Kidney (tissue), 14 donors: ENCODE measurements around the gene ZSCAN25. TPM values are rescaled to one million over a fixed set of nuclear protein-coding genes. Genes with fewer than 3 reads are reported as not detected.

Experiments
- DNase-seq, 5 donors: peaks; one replicate each; pipeline ENCODE4 v3.0.0-alpha.2; 2013 to 2020
- FAIRE-seq: peaks from 2 replicates; lab custom pipeline; 2012; peaks lifted over from hg19 to GRCh38; lab: Jason Lieb, UNC
- H3K27ac ChIP-seq, 2 donors: one replicate each; pipeline ENCODE4 v1.7.0; 2013; ENCODE audit warnings: low read depth in 2 of 2, low read length in 2 of 2, inconsistent platforms in 1 of 2
- H3K27me3 ChIP-seq: one replicate; pipeline ENCODE4 v1.7.1; 2013; ENCODE audit warnings: low read length, inconsistent platforms; ENCODE audit not compliant: control insufficient read depth, insufficient read depth
- H3K36me3 ChIP-seq, 3 donors: one replicate each; pipeline versions ENCODE4 v1.7.0 to v1.7.1; 2013; ENCODE audit warnings: low read length in 3 of 3, control low read depth in 1 of 3, inconsistent platforms in 1 of 3; ENCODE audit not compliant: insufficient read depth in 3 of 3, control insufficient read depth in 2 of 3
- H3K4me1 ChIP-seq, 3 donors: one replicate each; pipeline versions ENCODE4 v1.7.0 to v1.7.1; 2013; ENCODE audit warnings: low read length in 3 of 3, inconsistent platforms in 1 of 3, low read depth in 1 of 3; ENCODE audit not compliant: control insufficient read depth in 2 of 3, insufficient read depth in 2 of 3
- H3K4me3 ChIP-seq, 3 donors: one replicate each; pipeline versions ENCODE4 v1.7.0 to v1.8.1; 2013; ENCODE audit warnings: low read length in 3 of 3, control low read depth in 1 of 3, inconsistent platforms in 1 of 3
- H3K9ac ChIP-seq, 3 donors: one replicate each; pipeline versions ENCODE4 v1.7.0 to v1.7.1; 2013; ENCODE audit warnings: low read length in 3 of 3, control low read depth in 1 of 3, inconsistent platforms in 1 of 3
- H3K9me3 ChIP-seq, 3 donors: one replicate each; pipeline versions ENCODE4 v1.7.0 to v1.7.1; 2013; ENCODE audit warnings: low read length in 3 of 3, control low read depth in 1 of 3, inconsistent platforms in 1 of 3; ENCODE audit not compliant: control insufficient read depth in 2 of 3, insufficient read depth in 1 of 3
- CTCF ChIP-seq: IDR thresholded peaks from 3 replicates; pipeline ENCODE4 v1.5.1; 2012; ENCODE audit warnings: mild to moderate bottlenecking, moderate library complexity, borderline replicate concordance; ENCODE audit not compliant: insufficient read depth; ENCODE audit errors: extremely low read depth
- intact Hi-C: fragments of 100-400 bp; cut with DNase I; formaldehyde crosslinking; loops from one replicate; pipeline ENCODE4 v1.11.1; 2022
- polyA plus RNA-seq: library from polyadenylated mRNA; stranded (reverse); fragments of 350-450 nt; fragmentation: Illumina TruSeq; extraction: RNeasy Lipid Tissue Mini Kit (QIAGEN cat#74804); gene quantifications from one replicate; pipeline ENCODE4 v1.2.3, GENCODE V29; 2014; ENCODE audit warnings: low read depth, low replicate concordance; ENCODE audit not compliant: insufficient read depth
- total RNA-seq: library from RNA; stranded (reverse); fragmentation: NEBNext Ultra II Directional; extraction: Animal tissue kit (Norgen Biotek cat#: 25700); gene quantifications from one replicate; pipeline ENCODE4 v1.2.1, GENCODE V29; 2021
- donor health status: control.
- donor health status: control.
- donor health status: control.
- donor health status: control.
- donor health status: control.
- donor health status: DM: yes; HTN: yes; CAD: no.
- donor health status: Normal renal cell carcinoma (clear cell type).

ZSCAN25 gene
- total and polyA plus RNA-seq, 2 donors from 2014 or later: 4.7 to 20.4 TPM

GRCh38 chr7:99607548-99607947 lies 9.2 kb upstream of the ZSCAN25 start:
- intact Hi-C loops: no loop called here
- H3K27me3 ChIP-seq: no peaks in the 10 kb centered on the region
- no peaks in the 10 kb centered on the region for H3K4me1 ChIP-seq
- H3K27ac ChIP-seq: no peak overlapping the region
- no peaks in the 10 kb centered on the region for H3K9me3 ChIP-seq
- no peak overlapping the region for H3K9ac ChIP-seq
- FAIRE-seq: no peak
- no peaks in the 10 kb centered on the region for H3K36me3 ChIP-seq
- no peak for DNase-seq
- H3K4me3 ChIP-seq: no peak overlapping the region
- TF ChIP-seq CTCF: no peak

GRCh38 chr7:99614495-99614894 lies 2.3 kb upstream of the ZSCAN25 start:
- Histone ChIP-seq H3K36me3 (peaks cover 0 to 9% (median 7%) of the 10 kb centered on the region in 3 donors), H3K4me3 (no peak overlapping the region)

GRCh38 chr7:99615989-99616358 lies 772 bp upstream of the ZSCAN25 start:
- H3K36me3 ChIP-seq: peaks cover 0 to 24% (median 17%) of the 10 kb centered on the region in 3 donors
- no peak overlapping the region for H3K9ac ChIP-seq
- H3K4me3 ChIP-seq: peak overlapping the region in 2 of 3 donors; percentile 95 to 96
- H3K27ac ChIP-seq: no peak overlapping the region
- DNase-seq: no peak
- intact Hi-C loops: no loop called here
- H3K27me3 ChIP-seq: no peaks in the 10 kb centered on the region
- FAIRE-seq: no peak
- H3K9me3 ChIP-seq: no peaks in the 10 kb centered on the region
- peaks cover 0 to 7% (median 7%) of the 10 kb centered on the region in 3 donors for H3K4me1 ChIP-seq
- no peak for TF ChIP-seq CTCF

More at GRCh38 chr7:99614495-99614894, 2.3 kb upstream of the ZSCAN25 start:
- Histone ChIP-seq H3K4me1 (peaks cover 0 to 7% (median 7%) of the 10 kb centered on the region in 3 donors), H3K9ac (no peak overlapping the region), H3K27ac (no peak overlapping the region), H3K27me3 (no peaks in the 10 kb centered on the region), H3K9me3 (no peaks in the 10 kb centered on the region)
- intact Hi-C loops: no loop called here
- FAIRE-seq: no peak
- DNase-seq: no peak
- no peak for TF ChIP-seq CTCF
